Measurements from ENCODE around the gene TFPT. TPM values are rescaled to one million over a fixed set of nuclear protein-coding genes. Genes with fewer than 3 reads are reported as not detected.

TFPT gene
- total and polyA plus RNA-seq, 4 donors = 2.4 to 5.6 (median 4.2) TPM

- no peak for DNase-seq (ENCODE audit: low spot score)
- H3K4me1 ChIP-seq (ENCODE audit: control insufficient read depth in 4 of 4, insufficient read depth in 4 of 4, low read length in 3 of 4) = no peaks in the 10 kb centered on the region
- 94% methylated on average over 12 of the region's 12 CpGs for WGBS
- no peak overlapping the region for H3K27ac ChIP-seq (ENCODE audit: low read depth in 1 of 2, low read length in 2 of 2)
- H3K27me3 ChIP-seq (ENCODE audit: control insufficient read depth in 4 of 4, insufficient read depth in 4 of 4, low read length in 3 of 4) = no peaks in the 10 kb centered on the region
- H3K4me3 ChIP-seq (ENCODE audit: low read depth in 1 of 3, low read length in 3 of 3) = no peak overlapping the region
- TF ChIP-seq ZBTB33 (IDR thresholded peaks at IDR 0.05) (no peak), TAF1 (conservative IDR thresholded peaks at IDR 0.05) (no peak), REST (IDR thresholded peaks at IDR 0.05) (no peak), RAD21 (IDR thresholded peaks at IDR 0.05) (no peak), MAX (IDR thresholded peaks at IDR 0.05) (no peak), FOXA1 (IDR thresholded peaks at IDR 0.05) (no peak), HNF4A (conservative IDR thresholded peaks at IDR 0.05) (no peak), SP1 (IDR thresholded peaks at IDR 0.05) (no peak), EGR1 (IDR thresholded peaks at IDR 0.05; ENCODE audit: low read depth in 2 of 2) (no peak), JUND (IDR thresholded peaks at IDR 0.05) (no peak), RXRA (IDR thresholded peaks at IDR 0.05) (no peak), YY1 (IDR thresholded peaks at IDR 0.05) (no peak), HNF4G (IDR thresholded peaks at IDR 0.05) (no peak), NR2F2 (IDR thresholded peaks at IDR 0.05) (no peak), FOXA2 (IDR thresholded peaks at IDR 0.05) (no peak), GABPA (IDR thresholded peaks at IDR 0.05 in 1 of 2, conservative IDR thresholded peaks at IDR 0.05 in 1 of 2) (no peak), ATF3 (IDR thresholded peaks at IDR 0.05) (no peak)
- H3K9me3 ChIP-seq (ENCODE audit: control insufficient read depth in 4 of 4, low read length in 3 of 4) = no peaks in the 10 kb centered on the region
- peaks cover 36 to 94% (median 60%) of the 10 kb centered on the region in 4 donors for H3K36me3 ChIP-seq (ENCODE audit: control insufficient read depth in 4 of 4, insufficient read depth in 3 of 4, low read depth in 1 of 4, low read length in 3 of 4)
- no peak overlapping the region for H3K9ac ChIP-seq (ENCODE audit: low read depth in 1 of 2, low read length in 2 of 2)
Measured at GRCh38 chr19:54152267-54152666, 36.8 kb upstream of the TFPT start.

- TF ChIP-seq MAX (IDR thresholded peaks at IDR 0.05) (no peak), CTCF (IDR thresholded peaks at IDR 0.05; ENCODE audit: low read depth, low read length, missing input control) (no peak), YY1 (IDR thresholded peaks at IDR 0.05) (no peak), NR2F2 (IDR thresholded peaks at IDR 0.05) (no peak), RXRA (IDR thresholded peaks at IDR 0.05) (no peak), ATF3 (IDR thresholded peaks at IDR 0.05) (no peak), REST (IDR thresholded peaks at IDR 0.05) (no peak), FOXA2 (IDR thresholded peaks at IDR 0.05) (no peak), FOXA1 (IDR thresholded peaks at IDR 0.05) (no peak), HNF4G (IDR thresholded peaks at IDR 0.05) (no peak), JUND (IDR thresholded peaks at IDR 0.05) (no peak), RAD21 (IDR thresholded peaks at IDR 0.05) (no peak), SP1 (IDR thresholded peaks at IDR 0.05) (no peak), TAF1 (conservative IDR thresholded peaks at IDR 0.05) (no peak), HNF4A (conservative IDR thresholded peaks at IDR 0.05) (no peak)
- WGBS = 88% methylated on average over 23 of the region's 23 CpGs
- DNase-seq (ENCODE audit: low spot score) = no peak
- Histone ChIP-seq H3K4me1 (ENCODE audit: control insufficient read depth in 4 of 4, insufficient read depth in 4 of 4, low read length in 3 of 4) (no peaks in the 10 kb centered on the region), H3K9ac (ENCODE audit: low read depth in 1 of 2, low read length in 2 of 2) (no peak overlapping the region), H3K9me3 (ENCODE audit: control insufficient read depth in 4 of 4, low read length in 3 of 4) (no peaks in the 10 kb centered on the region), H3K4me3 (ENCODE audit: low read depth in 1 of 3, low read length in 3 of 3) (no peak overlapping the region), H3K27me3 (ENCODE audit: control insufficient read depth in 4 of 4, insufficient read depth in 4 of 4, low read length in 3 of 4) (no peaks in the 10 kb centered on the region), H3K36me3 (ENCODE audit: control insufficient read depth in 4 of 4, insufficient read depth in 3 of 4, low read depth in 1 of 4, low read length in 3 of 4) (peaks cover 29 to 94% (median 62%) of the 10 kb centered on the region in 4 donors), H3K27ac (ENCODE audit: low read depth in 1 of 2, low read length in 2 of 2) (no peak overlapping the region)
Measured at GRCh38 chr19:54151362-54152035, 36.0 kb upstream of the TFPT start.
